Astrocyte of the spinal cord (primary cell): ENCODE results near the gene SNTG2.

Experiments
- DNase-seq: peaks from one replicate; pipeline ENCODE4 v3.0.0; 2011; ENCODE audit warnings: low read depth, low spot score
- H3K4me3 ChIP-seq: 2 replicates; pipeline ENCODE4 v1.5.1; 2011; ENCODE audit warnings: low read depth, mild to moderate bottlenecking, low read length, moderate library complexity
- in situ Hi-C: cut with HindIII; loops from 2 replicates; pipeline ENCODE4 v1.10.0; 2017; ENCODE audit warnings: low sequenced_read_pairs
- TF ChIP-seq, protein P1 (sequence below): IDR thresholded peaks from 2 replicates; pipeline ENCODE4 v1.5.1; 2012; ENCODE audit warnings: low read depth, mild to moderate bottlenecking, low read length, inconsistent platforms

SNTG2 gene

GRCh38 chr2:1328684-1329083, 378.0 kb downstream of the SNTG2 start:
- no peak overlapping the region for H3K4me3 ChIP-seq
- in situ Hi-C loops: no loop called here
- TF ChIP-seq, protein P1, sequence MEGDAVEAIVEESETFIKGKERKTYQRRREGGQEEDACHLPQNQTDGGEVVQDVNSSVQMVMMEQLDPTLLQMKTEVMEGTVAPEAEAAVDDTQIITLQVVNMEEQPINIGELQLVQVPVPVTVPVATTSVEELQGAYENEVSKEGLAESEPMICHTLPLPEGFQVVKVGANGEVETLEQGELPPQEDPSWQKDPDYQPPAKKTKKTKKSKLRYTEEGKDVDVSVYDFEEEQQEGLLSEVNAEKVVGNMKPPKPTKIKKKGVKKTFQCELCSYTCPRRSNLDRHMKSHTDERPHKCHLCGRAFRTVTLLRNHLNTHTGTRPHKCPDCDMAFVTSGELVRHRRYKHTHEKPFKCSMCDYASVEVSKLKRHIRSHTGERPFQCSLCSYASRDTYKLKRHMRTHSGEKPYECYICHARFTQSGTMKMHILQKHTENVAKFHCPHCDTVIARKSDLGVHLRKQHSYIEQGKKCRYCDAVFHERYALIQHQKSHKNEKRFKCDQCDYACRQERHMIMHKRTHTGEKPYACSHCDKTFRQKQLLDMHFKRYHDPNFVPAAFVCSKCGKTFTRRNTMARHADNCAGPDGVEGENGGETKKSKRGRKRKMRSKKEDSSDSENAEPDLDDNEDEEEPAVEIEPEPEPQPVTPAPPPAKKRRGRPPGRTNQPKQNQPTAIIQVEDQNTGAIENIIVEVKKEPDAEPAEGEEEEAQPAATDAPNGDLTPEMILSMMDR: no peak
- DNase-seq: no peak

GRCh38 chr2:1339388-1340140, 388.9 kb downstream of the SNTG2 start:
- in situ Hi-C loops: no loop called here
- no peak for DNase-seq
- TF ChIP-seq, protein P1: no peak
- H3K4me3 ChIP-seq: no peak overlapping the region

DNA sequence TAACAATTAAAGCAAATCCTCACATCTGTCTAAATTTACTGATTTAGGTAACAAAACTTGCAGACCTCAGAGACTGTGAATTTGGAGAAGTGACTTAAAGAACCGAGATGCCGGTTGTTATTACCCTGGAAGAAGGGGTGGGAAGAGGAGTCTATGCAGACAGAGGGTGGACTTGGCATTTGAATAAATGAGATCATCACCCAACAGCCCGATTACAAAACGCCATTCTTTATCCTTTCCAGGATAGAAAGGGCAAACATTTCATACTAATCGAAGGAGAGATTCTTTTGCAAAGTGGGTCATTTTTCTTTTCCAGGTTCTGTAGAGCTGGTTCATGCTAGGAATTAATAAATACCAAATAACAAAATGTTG, 389.5 kb downstream of the SNTG2 start:
- no peak for DNase-seq
- TF ChIP-seq, protein P1: no peak
- H3K4me3 ChIP-seq: no peak overlapping the region
- in situ Hi-C loops: no loop called here

DNA sequence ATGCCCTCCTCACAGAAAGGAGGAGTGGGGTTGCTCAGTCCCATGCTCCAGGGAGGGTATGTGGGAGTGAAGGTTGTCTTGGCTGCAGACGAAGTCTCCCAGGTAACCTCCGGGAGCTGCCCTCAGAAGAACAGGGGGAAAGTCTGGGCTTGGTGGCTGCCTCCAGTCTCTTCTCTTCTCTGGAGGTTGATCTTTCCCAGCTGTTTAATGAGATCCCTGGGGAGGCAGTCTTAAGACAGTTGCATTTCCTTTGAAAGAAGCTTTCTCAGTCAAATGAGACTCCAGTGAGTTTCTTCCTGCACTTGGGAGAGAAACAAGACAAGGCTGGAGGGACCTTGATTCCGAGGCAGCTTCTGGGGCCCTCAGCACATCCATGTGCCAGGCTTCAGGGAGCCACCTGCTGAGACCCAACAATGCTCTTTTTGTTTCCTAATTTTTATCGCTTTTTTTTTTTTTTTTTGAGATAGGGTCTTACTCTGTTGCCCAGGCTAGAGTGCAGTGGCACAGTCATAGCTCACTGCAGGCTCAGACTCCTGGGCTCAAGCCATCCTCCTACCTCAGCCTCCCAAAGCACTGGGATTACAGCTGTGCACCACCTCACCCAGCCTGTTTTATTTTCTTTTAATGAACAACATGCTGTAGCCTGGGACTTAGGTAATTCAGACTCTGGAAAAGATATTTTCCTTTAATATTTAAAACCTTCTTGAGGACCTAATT, 390.9 kb downstream of the SNTG2 start:
- no peak for DNase-seq
- in situ Hi-C loops: no loop called here
- no peak overlapping the region for H3K4me3 ChIP-seq
- TF ChIP-seq, protein P1: no peak

GRCh38 chr2:1348789-1349188, 398.1 kb downstream of the SNTG2 start:
- TF ChIP-seq, protein P1: no peak
- no peak for DNase-seq
- no peak overlapping the region for H3K4me3 ChIP-seq
- in situ Hi-C loops: no loop called here

DNA sequence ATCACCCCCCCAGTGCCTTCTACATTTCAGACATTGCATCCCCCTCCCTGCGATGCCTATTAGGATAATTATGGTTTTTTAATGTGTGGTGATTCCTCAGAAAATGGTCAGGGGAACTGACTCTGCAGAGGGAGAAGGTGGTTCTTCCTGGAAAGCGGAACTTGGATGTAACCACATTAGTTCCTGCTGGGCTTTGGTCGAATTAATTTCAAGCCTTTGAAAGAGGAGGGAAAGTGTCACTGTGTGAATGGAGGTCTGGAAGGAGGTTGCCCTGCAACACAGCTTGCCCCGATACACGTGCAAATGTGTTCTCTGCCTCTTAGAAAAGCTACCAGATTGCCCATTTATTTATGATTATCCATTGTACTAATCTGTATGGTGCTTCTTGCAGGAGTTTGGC, 399.5 kb downstream of the SNTG2 start:
- no peak overlapping the region for H3K4me3 ChIP-seq
- DNase-seq: no peak
- TF ChIP-seq, protein P1: no peak
- in situ Hi-C loops: no loop called here
